ENCODE measurements around the gene CERS6.

GRCh38 chr2:168529900-168530561, 74.0 kb downstream of the CERS6 start:
- no peak for TF ChIP-seq EZH2 (IDR thresholded peaks at IDR 0.05)
- no peak for TF ChIP-seq POLR2AphosphoS5 (IDR thresholded peaks at IDR 0.05; ENCODE audit: borderline replicate concordance, low read depth, low read length)
- TF ChIP-seq FOXP2 (optimal IDR thresholded peaks at IDR 0.05; ENCODE audit: control extremely low read depth, extremely low read length, insufficient read depth), result no peak

All from SK-N-MC (cell line).